Activated CD4-positive, alpha-beta T cell treated with anti-CD3 and anti-CD28 coated beads for 1 hour (primary cell): ENCODE results near the gene CCL11.
"Not testable (repeated sequence)": the region's sequence is repeated elsewhere in the genome, so short reads cannot be mapped to it uniquely, and the experiment has no call there.

Experiments
- DNase-seq: peaks from one replicate; pipeline ENCODE4 v3.0.0-alpha.2; 2020

Gene CCL11

DNA sequence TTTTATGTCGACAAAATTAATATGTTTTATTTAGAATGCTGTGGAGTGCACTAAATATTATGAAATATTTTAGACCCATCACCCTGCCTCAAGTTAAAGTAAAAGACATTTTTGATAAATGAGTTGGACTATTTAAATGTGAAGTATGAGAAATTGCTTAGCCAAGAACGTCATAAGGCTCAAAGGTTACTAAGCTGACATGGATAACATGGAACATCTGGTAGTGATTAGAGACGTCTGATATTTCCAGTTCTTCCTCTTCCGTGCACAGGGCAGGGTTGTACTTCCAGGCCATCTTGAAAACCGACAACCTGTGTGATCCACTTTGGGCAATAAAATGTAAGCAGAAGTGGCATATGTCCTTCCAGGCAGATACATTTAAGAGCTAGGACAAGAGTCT, 26.5 kb downstream of the CCL11 start:
- no peak for DNase-seq

DNA sequence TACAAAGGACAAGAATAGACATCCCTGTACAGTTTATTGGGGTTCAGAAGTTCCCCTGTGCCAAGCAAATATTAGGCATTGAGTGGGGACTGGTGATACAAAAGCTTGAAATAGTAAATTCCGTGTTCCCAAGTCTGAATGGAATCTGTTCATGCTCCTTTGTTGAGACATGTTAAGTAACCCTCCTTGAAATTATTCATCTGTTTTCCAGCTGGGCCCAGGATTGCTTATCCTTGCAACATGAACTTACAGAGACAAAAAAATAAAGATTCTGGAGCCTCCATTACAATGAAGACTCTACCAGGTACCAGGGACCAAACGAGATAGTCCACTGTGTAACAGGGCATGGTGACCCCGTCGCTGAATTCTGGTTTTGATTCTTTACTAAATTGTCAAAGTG, 27.6 kb downstream of the CCL11 start:
- no peak for DNase-seq

DNA sequence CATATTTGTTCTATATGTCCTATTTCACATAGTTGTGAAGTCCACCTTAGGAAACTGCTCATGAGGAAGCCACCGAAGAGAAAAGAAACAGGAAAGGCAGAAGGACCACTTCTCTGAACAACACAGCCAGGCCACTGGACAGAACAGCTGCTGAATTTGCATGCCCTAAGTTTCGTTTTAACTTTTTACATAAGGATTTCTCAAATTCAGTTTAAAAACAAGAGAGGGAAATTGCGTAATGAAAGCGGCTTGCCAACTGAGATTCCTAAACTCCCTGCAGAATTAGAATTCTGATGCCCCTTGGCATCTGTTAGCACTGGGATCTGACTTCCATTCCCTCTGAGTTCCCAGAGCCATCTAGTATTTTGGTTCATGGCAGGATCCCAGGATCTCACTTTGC, 28.7 kb downstream of the CCL11 start:
- DNase-seq, result no peak

DNA sequence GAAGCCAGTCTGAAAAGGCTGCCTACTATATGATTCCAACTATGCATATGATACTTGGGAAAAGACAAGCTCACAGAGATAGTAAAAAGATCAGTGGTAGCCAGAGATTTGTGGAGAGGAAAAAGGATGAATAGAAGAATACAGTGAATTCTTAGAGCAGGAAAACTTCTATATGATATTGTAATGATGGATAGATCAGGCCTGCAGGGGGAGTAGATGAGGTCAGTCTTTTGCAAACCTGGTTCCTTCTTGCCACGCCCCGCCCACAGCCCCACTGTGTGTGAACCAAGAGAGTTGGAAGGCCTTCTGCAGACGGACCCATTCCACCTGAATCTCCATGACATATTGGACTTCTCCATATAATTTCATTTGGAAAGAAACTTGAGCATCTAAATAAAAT, 32.9 kb downstream of the CCL11 start:
- DNase-seq, result no peak

DNA sequence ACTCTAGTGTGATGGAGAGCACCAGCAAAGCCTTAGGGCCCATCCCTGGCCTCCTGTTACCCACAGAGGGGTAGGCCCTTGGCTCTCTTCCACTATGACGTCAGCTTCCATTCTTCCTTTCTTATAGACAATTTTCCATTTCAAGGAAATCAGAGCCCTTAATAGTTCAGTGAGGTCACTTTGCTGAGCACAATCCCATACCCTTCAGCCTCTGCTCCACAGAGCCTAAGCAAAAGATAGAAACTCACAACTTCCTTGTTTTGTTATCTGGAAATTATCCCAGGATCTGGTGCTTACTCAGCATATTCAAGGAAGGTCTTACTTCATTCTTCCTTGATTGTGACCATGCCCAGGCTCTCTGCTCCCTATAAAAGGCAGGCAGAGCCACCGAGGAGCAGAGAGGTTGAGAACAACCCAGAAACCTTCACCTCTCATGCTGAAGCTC, 33.5 kb downstream of the CCL11 start, which contains the start of gene CCL8:
Gene CCL8 (plus strand): TSS at position 397 of the 445 bp plus-strand sequence. CDS start 67 bp downstream, outside the sequence.
- DNase-seq, result no peak

DNA sequence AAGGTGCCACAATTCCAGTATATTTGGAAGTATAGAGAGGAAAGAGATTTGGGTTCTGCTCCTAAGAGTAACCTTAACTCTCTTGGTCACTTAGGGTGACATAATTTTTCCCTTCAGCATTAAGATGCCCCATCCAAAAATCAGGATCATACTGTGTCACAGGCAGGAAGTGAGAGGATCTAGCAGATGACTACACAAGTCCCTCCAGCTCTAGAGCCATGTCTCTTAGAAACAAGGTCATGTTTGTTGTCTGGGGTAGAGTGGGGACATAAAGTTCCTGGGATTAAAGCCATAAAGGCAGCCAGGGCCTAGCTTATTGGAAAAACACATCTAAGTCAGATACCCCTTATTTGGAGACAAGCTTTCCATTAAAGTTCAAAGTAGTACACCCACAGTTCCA, 36.4 kb downstream of the CCL11 start:
- no peak for DNase-seq

DNA sequence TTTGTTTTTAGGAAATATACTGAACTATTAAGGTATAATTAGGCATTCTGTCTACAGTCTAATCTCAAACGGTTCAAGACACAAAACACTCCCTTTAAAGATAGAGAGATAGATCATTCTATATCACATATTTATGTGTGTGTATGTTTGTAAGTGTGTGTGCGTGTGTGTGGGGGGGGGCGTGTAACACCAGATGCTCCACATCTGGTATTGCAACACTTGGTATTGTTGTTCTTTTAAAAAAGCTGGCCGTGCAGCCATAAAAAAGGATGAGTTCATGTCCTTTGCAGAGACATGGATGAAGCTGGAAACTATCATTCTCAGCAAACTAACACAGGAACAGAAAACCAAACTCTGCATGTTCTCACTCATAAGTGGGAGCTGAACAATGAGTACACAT, 42.0 kb downstream of the CCL11 start:
- DNase-seq, result not testable (repeated sequence)

DNA sequence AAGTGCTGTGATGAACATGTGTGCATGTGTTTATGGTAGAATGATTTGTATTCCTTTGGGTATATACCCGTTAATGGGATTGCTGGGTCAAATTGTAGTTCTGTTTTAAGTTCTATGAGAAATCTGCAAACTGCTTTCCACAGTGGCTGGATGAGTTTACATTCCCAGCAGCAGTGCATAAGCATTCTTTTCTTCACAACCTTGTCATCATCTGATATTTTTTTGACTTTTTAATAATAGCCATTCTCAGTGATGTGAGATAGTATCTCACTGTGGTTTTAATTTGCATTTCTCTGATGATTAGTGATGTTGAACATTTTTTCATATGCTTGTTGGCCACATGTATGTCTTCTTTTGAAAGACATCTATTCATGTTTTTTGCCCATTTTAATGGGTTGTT, 52.2 kb downstream of the CCL11 start:
- DNase-seq, result no peak
